Measurements from ENCODE around the gene PRAMEF8.
"Not testable (repeated sequence)": the region's sequence is repeated elsewhere in the genome, so short reads cannot be mapped to it uniquely, and the experiment has no call there.

PRAMEF8 gene

DNA sequence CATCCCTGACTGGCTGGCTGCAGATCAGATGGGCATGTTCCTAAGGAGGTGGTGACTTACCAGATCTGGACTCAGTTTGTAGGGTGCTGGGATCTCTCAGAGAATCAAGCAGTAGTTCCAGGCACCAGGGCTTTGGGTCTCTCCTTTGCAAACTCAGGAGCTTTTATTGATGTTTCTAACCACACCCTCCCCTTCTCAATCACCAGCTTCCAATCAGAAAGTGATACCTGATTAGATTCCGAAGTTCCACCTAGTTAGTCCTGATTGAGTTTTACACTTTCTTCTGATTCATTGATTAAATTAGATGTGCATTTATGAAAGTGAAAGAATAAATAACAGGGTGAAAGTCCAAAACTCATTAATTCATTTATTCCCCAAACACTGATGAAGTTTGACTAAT, at the start of gene PRAMEF8:
TSS of gene PRAMEF8 (minus strand) at position 101 of the 400 bp plus-strand sequence. CDS start 1,046 bp downstream, outside the sequence.
- not testable (repeated sequence) for DNase-seq

DNA sequence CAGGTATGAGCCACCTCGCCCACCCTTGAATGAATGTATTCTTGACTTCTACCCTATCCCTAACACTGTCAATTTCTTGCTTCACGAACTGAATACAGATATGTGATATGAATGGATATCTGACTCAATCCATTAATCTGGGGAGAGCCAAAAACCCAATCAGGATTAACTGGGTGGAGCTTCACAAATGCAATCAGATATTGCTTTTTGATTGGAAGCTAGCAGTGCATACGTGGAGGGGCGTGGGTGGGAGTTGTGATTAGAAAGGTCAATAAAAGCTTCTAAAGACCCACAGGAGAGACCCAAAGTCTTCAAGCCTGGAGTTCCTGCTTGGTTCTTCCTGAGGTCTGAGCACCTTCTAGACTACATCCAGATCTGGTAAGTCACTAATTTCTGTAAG, 30.3 kb upstream of the PRAMEF8 start, which contains the start of gene PRAMEF15:
TSS of gene PRAMEF15 (plus strand) at position 301 of the 400 bp plus-strand sequence. CDS start 2,827 bp downstream, outside the sequence.
- not testable (repeated sequence) for DNase-seq

DNA sequence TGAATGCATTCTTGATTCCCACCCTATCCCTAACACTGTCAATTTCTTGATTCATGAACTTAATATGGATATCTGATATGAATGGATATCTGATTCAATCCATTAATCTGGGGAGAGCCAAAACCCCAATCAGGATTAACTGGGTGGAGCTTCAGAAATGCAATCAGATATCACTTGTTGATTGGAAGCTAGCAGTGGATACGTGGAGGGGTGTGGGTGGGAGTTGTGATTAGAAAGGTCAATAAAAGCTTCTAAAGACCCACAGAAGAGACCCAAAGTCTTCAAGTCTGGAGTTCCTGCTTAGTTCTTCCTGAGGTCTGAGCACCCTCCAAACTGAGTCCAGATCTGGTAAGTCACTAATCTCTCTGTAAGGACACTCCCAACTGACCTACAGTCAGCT, 18.3 kb upstream of the PRAMEF8 start, which contains the start of gene PRAMEF33:
TSS of gene PRAMEF33 (plus strand) at position 301 of the 400 bp plus-strand sequence. CDS start 2,416 bp downstream, outside the sequence.
- not testable (repeated sequence) for DNase-seq

DNA sequence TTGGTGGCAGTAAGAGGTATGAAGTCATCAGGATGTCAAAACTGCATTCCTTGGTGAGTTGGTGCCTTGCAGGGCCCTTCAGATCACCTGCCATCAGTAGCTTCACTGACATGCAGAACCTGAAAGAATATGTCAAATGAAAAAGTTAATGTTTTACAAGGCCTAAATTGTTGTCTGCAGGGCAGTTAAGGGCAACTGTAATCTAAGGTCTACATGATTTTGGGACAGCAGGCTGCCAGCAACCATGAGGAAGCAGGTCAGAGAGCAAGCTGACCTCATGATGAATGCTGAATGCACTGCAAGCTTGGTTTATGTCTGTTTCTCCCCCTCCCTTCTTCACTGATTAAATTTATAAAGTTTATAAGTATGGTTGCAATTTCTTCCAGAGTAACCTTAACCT, 17.3 kb upstream of the PRAMEF8 start:
- not testable (repeated sequence) for DNase-seq

DNA sequence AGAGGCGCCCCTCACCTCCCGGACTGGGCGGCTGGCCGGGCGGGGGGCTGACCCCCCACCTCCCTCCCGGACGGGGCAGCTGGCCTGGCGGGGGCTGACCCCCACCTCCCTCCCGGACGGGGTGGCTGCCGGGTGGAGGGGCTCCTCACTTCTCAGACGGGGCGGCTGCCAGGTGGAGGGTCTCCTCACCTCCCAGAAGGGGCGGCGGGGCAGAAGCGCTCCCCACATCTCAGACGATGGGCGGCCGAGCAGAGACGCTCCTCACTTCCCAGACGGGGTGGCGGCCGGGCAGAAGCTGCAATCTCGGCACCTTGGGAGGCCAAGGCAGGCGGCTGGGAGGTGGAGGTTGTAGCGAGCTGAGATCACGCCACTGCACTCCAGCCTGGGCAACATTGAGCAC, 13.8 kb upstream of the PRAMEF8 start:
- not testable (repeated sequence) for DNase-seq

DNA sequence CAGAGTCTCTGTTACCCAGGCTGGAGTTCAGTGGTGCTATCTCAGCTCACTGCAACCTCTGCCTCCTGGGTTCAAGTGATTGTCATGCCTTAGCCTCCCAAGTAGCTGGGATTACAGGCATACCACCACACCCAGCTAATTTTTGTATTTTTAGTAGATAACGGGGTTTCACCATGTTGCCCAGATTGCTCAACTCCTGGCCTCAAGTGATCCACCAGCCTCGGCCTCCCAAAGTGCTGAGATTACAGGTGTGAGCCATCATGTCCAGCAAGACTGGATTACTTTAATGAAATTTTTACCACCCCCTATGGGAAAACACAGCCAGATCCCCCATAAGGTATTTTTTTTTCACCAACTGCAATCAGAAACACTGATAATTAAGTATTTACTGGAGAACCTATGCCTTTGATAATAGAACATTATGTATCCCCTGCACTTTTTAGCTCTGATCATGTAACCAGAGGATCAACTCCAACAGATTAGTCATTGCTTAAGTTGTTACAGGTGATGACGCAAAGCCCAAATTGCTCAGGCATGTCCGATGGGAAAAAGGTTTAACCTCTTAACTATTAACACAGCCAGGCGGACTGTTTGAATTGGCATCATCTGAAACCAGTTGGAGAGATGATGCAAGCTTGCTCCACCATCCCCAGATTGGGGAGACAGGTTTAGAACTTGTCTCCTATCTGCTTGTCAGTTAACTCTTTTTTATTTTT, 12.4 kb upstream of the PRAMEF8 start:
- DNase-seq: not testable (repeated sequence)

DNA sequence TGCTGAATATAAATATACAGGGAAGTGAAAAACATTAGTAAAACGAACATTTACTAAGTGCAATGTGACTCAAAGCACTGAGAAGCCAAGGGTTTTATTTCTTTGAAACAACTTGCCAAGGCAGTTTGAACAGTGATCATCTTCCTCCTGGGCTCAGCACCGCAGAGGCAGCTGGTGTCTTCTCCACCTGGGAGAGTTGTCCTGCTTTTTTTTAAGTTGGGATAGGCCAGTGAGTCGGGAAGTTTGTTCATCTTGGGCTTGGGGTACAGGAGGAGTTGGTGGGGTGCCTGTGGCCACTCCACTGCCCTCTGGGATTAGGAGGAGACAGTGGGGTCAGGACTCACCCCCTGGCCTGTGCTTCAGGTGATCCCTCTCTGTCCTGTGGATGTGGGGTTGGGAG, 4.1 kb upstream of the PRAMEF8 start:
- not testable (repeated sequence) for DNase-seq

DNA sequence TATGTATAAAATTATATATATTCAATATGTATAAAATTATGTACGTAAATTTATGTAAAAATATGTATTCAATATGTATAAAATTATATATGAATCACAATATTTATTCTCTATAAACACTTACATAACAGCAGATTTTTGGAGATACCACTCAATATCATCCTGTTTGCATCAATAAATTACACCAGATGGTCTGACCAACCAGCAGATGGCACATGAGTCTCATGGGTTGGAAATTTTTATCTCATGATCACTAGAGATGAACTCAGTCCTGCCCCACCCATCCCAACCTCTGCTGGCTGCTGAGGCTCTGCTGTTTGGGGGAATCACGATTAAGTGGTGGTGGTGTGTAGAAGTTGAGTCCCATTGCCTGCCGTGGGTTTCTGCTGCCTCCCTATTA, 5.3 kb downstream of the PRAMEF8 start:
- not testable (repeated sequence) for DNase-seq

DNA sequence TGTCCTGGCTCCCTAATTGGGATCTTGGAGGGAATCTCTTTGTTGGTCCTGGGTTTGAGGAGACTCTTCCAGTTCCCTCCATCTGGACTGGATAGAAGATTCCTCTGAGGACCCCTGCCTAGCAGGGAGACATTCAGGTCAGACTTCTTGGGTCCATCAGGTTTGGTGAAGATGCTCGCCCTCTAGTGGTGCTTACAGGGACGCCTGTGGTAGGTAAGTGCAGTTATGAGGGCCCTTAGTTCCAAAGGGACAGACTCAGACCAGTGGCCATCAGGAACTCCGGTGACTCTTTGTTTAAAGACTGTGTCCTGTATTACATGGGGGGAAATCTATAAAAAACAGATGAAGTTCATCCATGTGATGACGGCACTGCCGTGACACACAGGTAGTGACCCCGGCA, 7.9 kb downstream of the PRAMEF8 start:
- not testable (repeated sequence) for DNase-seq

DNA sequence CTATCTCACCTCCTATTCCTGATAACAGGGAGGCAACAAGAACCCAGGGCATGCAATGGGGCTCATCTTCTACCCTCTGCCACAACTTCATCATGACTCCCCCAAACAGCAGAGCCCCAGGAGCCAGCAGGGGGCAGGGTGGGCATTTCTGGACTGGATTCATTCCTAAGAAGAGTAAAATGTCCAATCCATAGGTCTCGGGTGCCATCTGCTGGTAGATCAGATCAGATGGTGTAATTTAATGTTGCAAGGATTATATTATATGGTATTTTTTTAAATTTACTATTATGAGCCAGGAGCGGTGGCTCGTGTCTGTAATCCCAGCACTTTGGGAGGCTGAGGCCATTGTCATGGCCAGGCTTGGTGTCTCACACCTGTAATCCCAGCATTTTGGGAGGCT, 19.8 kb downstream of the PRAMEF8 start:
- not testable (repeated sequence) for DNase-seq

DNA sequence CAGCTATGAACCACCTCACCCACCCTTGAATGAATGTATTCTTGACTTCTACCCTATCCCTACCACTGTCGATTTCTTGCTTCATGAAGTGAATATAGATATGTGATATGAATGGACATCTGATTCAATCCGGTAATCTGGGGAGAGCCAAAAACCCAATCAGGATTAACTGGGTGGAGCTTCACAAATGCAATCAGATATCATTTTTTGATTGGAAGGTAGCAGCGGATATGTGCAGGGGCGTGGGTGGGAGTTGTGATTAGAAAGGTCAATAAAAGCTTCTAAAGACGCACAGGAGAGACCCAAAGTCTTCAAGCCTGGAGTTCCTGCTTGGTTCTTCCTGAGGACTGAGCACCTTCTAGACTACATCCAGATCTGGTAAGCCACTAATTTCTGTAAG, 31.0 kb downstream of the PRAMEF8 start, which contains the start of gene PRAMEF5:
TSS of gene PRAMEF5 (plus strand) at position 301 of the 400 bp plus-strand sequence. CDS start 5,071 bp downstream, outside the sequence.
- DNase-seq: not testable (repeated sequence)

DNA sequence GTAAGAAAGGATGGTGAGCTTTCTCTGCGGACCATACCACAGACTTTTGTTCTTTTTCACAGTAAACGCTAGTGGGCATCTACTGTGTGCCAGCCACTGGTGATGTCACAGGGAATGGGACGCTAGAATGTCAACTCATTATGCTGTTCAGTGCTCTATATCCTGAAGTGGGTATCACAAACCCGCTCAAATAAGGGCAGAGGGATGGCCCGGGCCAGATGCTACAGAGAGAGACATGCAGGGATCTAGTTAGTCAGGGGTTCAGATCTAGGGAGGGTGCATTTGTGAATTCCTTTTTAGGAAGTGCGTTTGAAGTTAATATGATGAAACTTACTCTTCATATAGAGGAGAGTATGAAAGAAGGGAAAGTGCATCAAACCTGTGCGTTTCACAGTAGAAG, 37.8 kb downstream of the PRAMEF8 start:
- DNase-seq: not testable (repeated sequence)

DNA sequence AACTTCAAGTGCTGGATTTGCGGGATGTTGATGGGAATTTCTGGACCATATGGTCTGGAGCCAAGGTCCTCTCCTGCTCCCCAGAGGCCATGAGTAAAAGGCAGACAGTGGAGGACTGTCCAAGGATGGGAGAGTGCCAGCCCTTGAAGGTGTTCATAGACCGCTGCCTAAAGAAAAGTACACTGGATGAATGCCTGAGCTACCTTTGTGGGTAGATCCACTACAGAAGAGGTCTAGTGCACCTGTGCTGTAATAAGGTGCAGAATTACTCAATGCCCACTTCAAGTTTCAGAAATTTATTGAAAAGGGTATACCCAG, 38.4 kb downstream of the PRAMEF8 start:
- not testable (repeated sequence) for DNase-seq

DNA sequence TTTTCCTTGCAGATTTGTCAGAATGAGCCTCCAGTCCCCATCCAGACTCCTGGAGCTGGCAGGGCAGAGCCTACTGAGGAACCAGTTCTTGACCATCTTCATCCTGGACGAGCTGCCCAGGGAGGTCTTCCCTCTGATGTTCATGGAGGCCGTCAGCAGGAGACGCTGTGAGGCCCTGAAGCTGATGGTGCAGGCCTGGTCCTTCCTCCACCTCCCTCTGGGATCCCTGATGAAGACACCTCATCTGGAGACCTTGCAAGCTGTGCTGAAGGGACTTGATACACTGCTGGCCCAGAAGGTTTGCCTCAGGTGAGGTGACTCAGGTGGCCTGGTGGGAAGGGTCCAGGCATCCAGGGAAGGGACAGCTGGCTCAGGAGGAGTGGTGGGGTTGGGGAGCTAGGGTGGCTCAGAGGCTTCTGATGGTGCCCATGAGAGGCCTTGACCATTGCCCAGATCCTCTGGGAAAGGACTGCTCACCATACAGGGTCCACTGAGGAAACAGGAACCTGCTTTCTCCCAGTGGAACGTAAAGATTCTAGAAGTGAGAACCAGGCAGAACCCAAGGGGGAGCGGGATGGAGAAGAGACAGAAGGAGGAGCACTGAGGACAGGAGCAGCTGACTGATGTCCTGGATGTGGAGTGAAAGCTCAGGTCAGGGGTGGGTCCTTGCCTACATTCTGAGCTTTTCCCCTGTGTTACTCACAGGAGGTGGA, 38.9 kb downstream of the PRAMEF8 start:
- not testable (repeated sequence) for DNase-seq

DNA sequence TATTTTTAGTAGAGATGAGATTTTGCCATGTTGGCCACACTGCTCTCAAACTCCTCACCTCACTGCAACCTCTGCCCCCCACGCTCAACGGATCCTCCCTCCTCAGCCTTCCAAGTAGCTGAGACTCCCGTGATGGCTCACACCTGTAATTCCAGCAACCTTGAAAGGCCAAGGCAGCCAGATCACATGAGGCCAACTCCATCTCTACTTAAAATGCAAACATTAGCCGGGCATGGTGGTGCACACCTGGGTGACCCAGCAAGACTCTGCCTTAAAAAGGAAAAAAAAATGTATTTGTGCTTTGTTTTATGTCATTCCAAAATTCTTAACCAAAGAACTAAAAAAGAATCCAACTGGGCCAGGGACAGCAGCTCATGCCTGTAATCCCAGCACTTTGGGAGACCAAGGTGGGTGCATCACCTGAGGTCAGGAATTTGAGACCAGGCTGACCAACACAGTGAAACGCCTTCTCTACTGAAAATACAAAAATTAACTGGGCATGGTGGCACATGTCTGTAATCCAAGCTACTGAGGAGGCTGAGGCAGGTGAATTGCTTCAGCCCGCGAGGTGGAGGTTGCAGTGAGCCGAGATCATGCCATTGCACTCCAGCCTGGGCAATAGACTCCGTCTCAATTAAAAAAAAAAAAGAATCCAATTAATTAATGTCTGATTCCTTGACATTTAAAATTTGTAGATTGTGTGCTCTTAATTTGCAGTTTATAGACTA, 41.2 kb downstream of the PRAMEF8 start:
- DNase-seq: not testable (repeated sequence)

DNA sequence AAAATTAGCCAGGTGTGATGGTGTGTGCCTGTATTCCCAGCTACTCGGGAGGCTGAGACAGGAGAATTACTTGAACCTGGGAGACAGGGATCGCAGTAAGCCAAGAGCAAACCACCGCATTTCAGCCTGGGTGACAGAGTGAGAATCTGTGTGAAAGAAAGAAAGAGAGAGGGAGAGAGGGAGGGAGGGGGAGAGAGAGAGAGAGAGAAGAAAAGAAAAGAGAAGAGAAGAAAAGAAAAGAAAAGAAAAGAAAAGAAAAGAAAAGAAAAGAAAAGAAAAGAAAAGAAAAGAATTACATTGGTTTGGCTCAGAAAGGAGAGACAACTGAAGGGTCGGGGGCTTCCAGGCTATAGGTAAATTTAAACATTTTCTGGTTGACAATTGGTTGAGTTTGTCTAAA, 45.3 kb downstream of the PRAMEF8 start:
- not testable (repeated sequence) for DNase-seq

DNA sequence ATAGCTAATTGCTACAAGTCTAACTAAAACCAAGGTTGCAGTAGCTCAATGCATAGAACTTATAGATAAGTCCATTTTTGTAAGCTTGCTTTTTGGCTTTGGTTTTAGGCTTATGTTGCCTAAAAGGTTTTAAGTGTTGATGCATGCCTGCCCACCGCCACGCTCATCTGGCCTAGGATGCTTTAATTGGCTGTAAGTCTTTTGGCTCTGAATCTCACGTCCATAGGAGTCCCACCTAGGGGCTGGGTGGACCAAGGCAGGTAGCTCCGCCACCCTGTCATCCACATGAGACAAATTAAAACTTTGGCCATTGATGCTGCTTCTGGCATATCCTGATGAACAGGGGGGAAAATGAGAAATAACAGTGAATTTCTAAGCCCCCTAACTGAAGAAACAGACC, 47.4 kb downstream of the PRAMEF8 start:
- DNase-seq: not testable (repeated sequence)

DNA sequence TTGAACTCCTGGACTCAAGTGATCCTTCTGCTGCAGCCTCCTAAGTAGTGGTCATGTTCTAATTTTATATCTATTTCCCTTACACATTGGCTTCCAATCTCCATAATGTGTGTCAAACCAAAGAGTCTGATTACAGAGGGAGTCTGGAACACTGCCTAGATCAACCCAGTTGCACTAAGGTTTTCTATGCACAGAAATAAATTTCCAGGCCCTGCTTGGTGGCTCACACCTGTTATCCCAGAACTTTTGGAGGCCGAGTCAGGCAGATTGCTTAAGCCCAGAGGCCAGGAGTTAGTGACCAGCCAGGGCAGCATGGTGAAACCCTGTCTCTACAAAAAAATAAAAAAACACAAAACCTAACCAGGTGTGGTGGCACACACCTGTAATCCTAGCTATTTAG, 50.9 kb downstream of the PRAMEF8 start:
- not testable (repeated sequence) for DNase-seq

DNA sequence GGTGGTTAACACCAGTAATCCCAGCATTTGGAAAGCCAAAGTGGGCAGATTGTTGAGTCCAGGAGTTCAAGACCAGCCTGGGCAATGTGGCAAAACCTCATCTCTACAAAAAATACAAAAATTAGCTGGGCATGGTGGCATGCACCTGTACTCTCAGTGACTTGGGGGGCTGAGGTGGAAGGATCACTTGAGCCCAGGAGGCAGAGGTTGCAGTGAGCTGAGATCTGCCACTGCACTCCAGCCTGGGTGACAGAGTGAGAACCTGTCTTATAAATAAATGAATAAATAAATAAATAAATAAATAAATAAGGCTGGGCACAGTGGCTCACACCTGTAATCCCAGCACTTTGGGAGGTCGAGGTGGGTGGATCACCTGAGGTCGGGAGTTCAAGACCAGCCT, 52.9 kb downstream of the PRAMEF8 start:
- not testable (repeated sequence) for DNase-seq

Measured in right hindlimb (tissue), 1 donor.